A549 (cell line): ENCODE measurements around the gene NNMT. TPM values are rescaled to one million over a fixed set of nuclear protein-coding genes. Genes with fewer than 3 reads are reported as not detected.

Source experiments
- ATAC-seq, 2 experiments: fragments of 200-7000 bp in 1 of 2; fragments of >200 bp in 1 of 2; cut with Nextera tagmentation in 1 of 2; cut with Tn5 transposase in 1 of 2; 3 replicates each; pipeline versions ENCODE4 v1.8.0 to v1.9.1; 2018 to 2020; ENCODE audit warnings: mild to moderate bottlenecking in 1 of 2, moderate library complexity in 1 of 2
- CTCF ChIA-PET: fragments of 300-600 bp; sonication (Branson Sonifier 250); formaldehyde crosslinking; extraction: SDS; loops from one replicate; lab custom pipeline; 2021; ENCODE audit warnings: antibody characterized with exemption, inconsistent platforms; lab: Yijun Ruan, JAX
- POLR2A ChIA-PET: fragments of 350-600 bp; formaldehyde crosslinking; extraction: SDS; loops from one replicate; lab custom pipeline; 2021; ENCODE audit warnings: antibody characterized with exemption, inconsistent platforms; lab: Yijun Ruan, JAX
- DNase-seq, 2 experiments: peaks; one replicate each; pipeline versions ENCODE4 v3.0.0 to v3.0.0-alpha.2; 2011 to 2016; ENCODE audit warnings: low read depth in 1 of 2, low spot score in 1 of 2
- FAIRE-seq: peaks from 2 replicates; lab custom pipeline; 2011; peaks lifted over from hg19 to GRCh38; lab: Jason Lieb, UNC
- H3K27ac ChIP-seq, 2 experiments: fragments of >200 bp; sonication (Bioruptor Twin); formaldehyde crosslinking; 3 replicates each; pipeline ENCODE4 v1.5.1; 2016 to 2017
- H3K4me1 ChIP-seq: fragments of >200 bp; sonication (Bioruptor Twin); formaldehyde crosslinking; 3 replicates; pipeline ENCODE4 v1.6.1; 2016
- H3K4me2 ChIP-seq: fragments of >200 bp; sonication (Bioruptor Twin); formaldehyde crosslinking; 3 replicates; pipeline ENCODE4 v1.6.1; 2016
- H3K4me3 ChIP-seq: fragments of >200 bp; sonication (Bioruptor Twin); formaldehyde crosslinking; 3 replicates; pipeline ENCODE4 v1.5.1; 2016
- H3K9me3 ChIP-seq: fragments of >200 bp; sonication (Bioruptor Twin); formaldehyde crosslinking; 3 replicates; pipeline ENCODE4 v1.6.1; 2016
- CBX2 ChIP-seq: fragments of 200-600 bp; sonication (generic); IDR thresholded peaks from 2 replicates; pipeline ENCODE4 v1.6.1; 2016; ENCODE audit warnings: low read depth, mild to moderate bottlenecking, borderline replicate concordance
- CBX8 ChIP-seq: fragments of 200-600 bp; sonication (generic); IDR thresholded peaks from 2 replicates; pipeline ENCODE4 v1.6.1; 2016
- CEBPB ChIP-seq, 2 experiments: fragments of >200 bp in 1 of 2; sonication (Bioruptor Twin) in 1 of 2; formaldehyde crosslinking in 1 of 2; IDR thresholded peaks; 2 replicates each; pipeline ENCODE4 v1.6.1; 2012 to 2016
- CHD4 ChIP-seq: fragments of 200-600 bp; sonication (generic); IDR thresholded peaks from 2 replicates; pipeline ENCODE4 v1.6.1; 2016; ENCODE audit warnings: antibody characterized with exemption, mild to moderate bottlenecking, borderline replicate concordance
- ELK1 ChIP-seq: fragments of 150-350 bp; IDR thresholded peaks from 2 replicates; pipeline ENCODE4 v1.6.1; 2014; ENCODE audit warnings: low read depth, mild to moderate bottlenecking, low read length
- EP300 ChIP-seq, 2 experiments: fragments of >200 bp; sonication (Bioruptor Twin); formaldehyde crosslinking; IDR thresholded peaks; 2 replicates in 1 of 2; 3 replicates in 1 of 2; pipeline ENCODE4 v1.6.1; 2016 to 2017
- HEYL ChIP-seq: fragments of 250-450 bp; sonication (Bioruptor Pico); IDR thresholded peaks from 2 replicates; pipeline ENCODE4 v1.8.0; 2021; ENCODE audit warnings: mild to moderate bottlenecking, moderate library complexity
- JUNB ChIP-seq: fragments of >200 bp; sonication (Bioruptor Twin); formaldehyde crosslinking; IDR thresholded peaks from 2 replicates; pipeline ENCODE4 v1.6.1; 2016
- KDM1A ChIP-seq: fragments of 200-600 bp; sonication (generic); IDR thresholded peaks from 2 replicates; pipeline ENCODE4 v1.6.1; 2016; ENCODE audit warnings: low read depth, mild to moderate bottlenecking
- POLR2A ChIP-seq: IDR thresholded peaks from 2 replicates; pipeline ENCODE4 v1.6.1; 2012; ENCODE audit warnings: mild to moderate bottlenecking, low read length
- RAD21 ChIP-seq, 2 experiments: fragments of >200 bp in 1 of 2; sonication (Bioruptor Twin) in 1 of 2; formaldehyde crosslinking in 1 of 2; IDR thresholded peaks in 1 of 2; conservative IDR thresholded peaks in 1 of 2; 2 replicates in 1 of 2; 3 replicates in 1 of 2; pipeline ENCODE4 v1.6.1; 2012 to 2018; ENCODE audit warnings: inconsistent platforms in 1 of 2
- SMC3 ChIP-seq: fragments of >200 bp; sonication (Bioruptor Twin); formaldehyde crosslinking; IDR thresholded peaks from 3 replicates; pipeline ENCODE4 v1.6.1; 2018; ENCODE audit warnings: inconsistent platforms
- TP53 ChIP-seq: fragments of 250-450 bp; sonication (Bioruptor Pico); IDR thresholded peaks from 2 replicates; pipeline ENCODE4 v1.5.0; 2021; ENCODE audit warnings: mild to moderate bottlenecking, moderate library complexity
- ZFP36 ChIP-seq: fragments of 450-650 bp; IDR thresholded peaks from 2 replicates; pipeline ENCODE4 v1.6.1; 2014; ENCODE audit warnings: borderline replicate concordance; ENCODE audit not compliant: partially characterized antibody
- ZNF302 ChIP-seq: fragments of 250-450 bp; sonication (Bioruptor Pico); IDR thresholded peaks from 2 replicates; pipeline ENCODE4 v1.9.0; 2021; ENCODE audit warnings: inconsistent platforms, mild to moderate bottlenecking, moderate library complexity
- WGBS: methylation state at CpG from one replicate; pipeline ENCODE4 v1.1.6; 2017; ENCODE audit errors: missing lambda C conversion rate; 5-methylcytosine and 5-hydroxymethylcytosine counted together
- polyA plus RNA-seq, 4 experiments: library from polyadenylated mRNA; depleted of rRNA in 3 of 4; stranded (reverse); fragments of >200 nt; fragmentation: RNase III in 1 of 4; extraction: RNeasy Plus Mini Kit Qiagen cat#74134 plus additional on column Dnase treatment in 1 of 4; gene quantifications; 2 replicates in 3 of 4; 3 replicates in 1 of 4; pipeline ENCODE4 v1.2.3, GENCODE V29; 2011 to 2017
- TF ChIP-seq, protein P1 (sequence below): fragments of >200 bp; sonication (Bioruptor Twin); formaldehyde crosslinking; IDR thresholded peaks from 3 replicates; pipeline ENCODE4 v1.6.1; 2016
- TF ChIP-seq, protein P2 (sequence below): fragments of >200 bp; sonication (Bioruptor Twin); formaldehyde crosslinking; IDR thresholded peaks from 3 replicates; pipeline ENCODE4 v1.5.1; 2016

The NNMT gene
- polyA plus RNA-seq, 2 of the 4 experiments (the other 2 are of a cell fraction), result 285 to 421 TPM

DNA sequence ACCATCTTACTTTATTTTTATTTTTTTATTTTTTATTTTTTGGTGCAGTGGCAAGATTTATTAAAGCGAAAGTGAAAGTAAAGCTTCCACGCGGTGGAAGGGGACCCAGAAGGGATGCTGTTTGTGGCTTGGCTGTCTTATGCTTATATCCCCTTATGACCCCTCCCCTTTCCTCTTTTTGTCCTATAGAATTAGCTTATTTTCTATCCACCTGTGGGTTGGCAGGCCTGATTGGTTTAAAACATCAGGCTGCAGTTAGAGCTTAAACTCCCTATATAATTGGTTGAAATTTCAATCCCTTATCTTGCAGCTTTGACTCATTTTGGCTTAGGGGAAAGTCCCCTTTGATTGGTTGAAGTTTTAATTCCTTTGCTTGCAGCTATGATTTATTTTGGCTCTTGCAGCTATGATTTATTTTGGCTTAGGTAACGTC lies 50.5 kb downstream of the NNMT start:
- ChIA-PET POLR2A (no interaction called here), CTCF (interaction anchor here (1.5 kb wide), 1 partner anchor 417 kb away, joined by 5 read pairs; no protein-coding TSS in a partner anchor)
- peak in 1 of 2 experiments; percentile 12 for DNase-seq
- Histone ChIP-seq H3K4me2 (peak overlapping the region; percentile 49), H3K4me3 (peak overlapping the region; percentile 21; the same call in 1 of the 3 replicates), H3K4me1 (no peaks in the 10 kb centered on the region), H3K27ac (peak overlapping the region in 1 of 2 experiments; percentile 54; a peak in 3 of 6 replicates), H3K9me3 (no peaks in the 10 kb centered on the region; the same call in 2 of the 3 replicates)
- ATAC-seq, result no peak
- FAIRE-seq, result no peak
- WGBS, result 54% methylated on average over 4 of the region's 4 CpGs
- TF ChIP-seq POLR2A (no peak), CBX8 (no peak), JUNB (no peak), EP300 (IDR thresholded peaks at IDR 0.05) (no peak), ZNF302 (CRISPR knock-in tag) (no peak), ZFP36 (no peak), ELK1 (no peak), CEBPB (IDR thresholded peaks at IDR 0.05) (no peak), KDM1A (no peak), CHD4 (no peak), CBX2 (no peak)
- TF ChIP-seq, protein P1, sequence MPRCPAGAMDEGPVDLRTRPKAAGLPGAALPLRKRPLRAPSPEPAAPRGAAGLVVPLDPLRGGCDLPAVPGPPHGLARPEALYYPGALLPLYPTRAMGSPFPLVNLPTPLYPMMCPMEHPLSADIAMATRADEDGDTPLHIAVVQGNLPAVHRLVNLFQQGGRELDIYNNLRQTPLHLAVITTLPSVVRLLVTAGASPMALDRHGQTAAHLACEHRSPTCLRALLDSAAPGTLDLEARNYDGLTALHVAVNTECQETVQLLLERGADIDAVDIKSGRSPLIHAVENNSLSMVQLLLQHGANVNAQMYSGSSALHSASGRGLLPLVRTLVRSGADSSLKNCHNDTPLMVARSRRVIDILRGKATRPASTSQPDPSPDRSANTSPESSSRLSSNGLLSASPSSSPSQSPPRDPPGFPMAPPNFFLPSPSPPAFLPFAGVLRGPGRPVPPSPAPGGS, result no peak
- TF ChIP-seq, protein P2, sequence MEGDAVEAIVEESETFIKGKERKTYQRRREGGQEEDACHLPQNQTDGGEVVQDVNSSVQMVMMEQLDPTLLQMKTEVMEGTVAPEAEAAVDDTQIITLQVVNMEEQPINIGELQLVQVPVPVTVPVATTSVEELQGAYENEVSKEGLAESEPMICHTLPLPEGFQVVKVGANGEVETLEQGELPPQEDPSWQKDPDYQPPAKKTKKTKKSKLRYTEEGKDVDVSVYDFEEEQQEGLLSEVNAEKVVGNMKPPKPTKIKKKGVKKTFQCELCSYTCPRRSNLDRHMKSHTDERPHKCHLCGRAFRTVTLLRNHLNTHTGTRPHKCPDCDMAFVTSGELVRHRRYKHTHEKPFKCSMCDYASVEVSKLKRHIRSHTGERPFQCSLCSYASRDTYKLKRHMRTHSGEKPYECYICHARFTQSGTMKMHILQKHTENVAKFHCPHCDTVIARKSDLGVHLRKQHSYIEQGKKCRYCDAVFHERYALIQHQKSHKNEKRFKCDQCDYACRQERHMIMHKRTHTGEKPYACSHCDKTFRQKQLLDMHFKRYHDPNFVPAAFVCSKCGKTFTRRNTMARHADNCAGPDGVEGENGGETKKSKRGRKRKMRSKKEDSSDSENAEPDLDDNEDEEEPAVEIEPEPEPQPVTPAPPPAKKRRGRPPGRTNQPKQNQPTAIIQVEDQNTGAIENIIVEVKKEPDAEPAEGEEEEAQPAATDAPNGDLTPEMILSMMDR, result no peak
- TF ChIP-seq, all 56 proteins: peak for 0

DNA sequence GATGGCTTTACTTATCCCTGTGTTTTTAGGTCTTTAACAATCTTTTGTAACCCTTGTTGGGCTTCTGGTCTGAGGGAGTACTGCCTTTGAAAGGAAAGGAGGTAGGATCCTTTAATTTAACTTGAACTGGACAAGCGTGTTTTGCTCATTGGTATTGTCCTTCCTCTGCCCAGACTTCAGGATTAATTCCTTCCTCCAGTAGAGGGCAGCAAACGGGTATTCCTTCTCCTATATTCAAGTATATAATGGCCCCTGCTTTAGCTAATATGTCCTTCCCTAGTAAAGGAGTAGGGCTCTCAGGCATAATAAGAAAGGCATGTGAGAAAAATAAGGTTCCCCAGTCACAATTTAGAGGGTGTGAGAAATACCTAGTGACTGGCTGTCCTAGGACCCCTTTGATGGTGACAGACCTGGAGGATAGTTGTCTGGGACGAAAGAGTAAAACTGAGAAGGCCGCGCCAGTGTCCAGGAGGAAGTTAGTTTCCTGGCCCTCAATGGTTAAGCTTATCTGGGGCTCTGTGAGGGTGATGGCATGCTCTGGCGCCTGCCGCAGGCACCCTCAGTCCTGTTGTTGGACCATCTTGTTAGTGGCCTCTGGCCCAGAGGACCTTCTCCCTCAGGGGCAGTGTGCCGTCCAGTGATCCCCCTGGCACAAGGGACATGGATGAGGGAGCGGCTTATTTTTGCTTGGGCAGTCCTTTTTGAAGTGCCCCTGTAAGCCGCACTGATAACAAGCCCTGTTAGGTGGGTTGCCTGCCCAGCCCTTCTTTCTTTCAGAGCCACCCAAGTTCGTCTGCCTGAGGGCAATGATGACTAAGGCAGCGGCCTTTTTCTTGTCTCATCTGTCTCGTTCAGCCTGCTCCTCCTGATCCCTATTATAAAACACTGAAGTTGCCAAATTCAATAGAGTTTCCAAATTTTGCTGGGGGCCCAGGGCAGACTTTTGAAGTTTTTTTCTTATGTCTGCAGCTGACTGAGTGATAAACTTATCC lies 52.3 kb downstream of the NNMT start:
- FAIRE-seq (no peak), DNase-seq (peak in 1 of 2 experiments; percentile 59), ATAC-seq (peak in 1 of 2 experiments; percentile 78; a peak in 4 of 6 replicates)
- Histone ChIP-seq H3K4me1 (no peaks in the 10 kb centered on the region), H3K27ac (peak overlapping the region in 1 of 2 experiments; percentile 30; a peak in 1 of 6 replicates), H3K9me3 (no peaks in the 10 kb centered on the region; the same call in 2 of the 3 replicates), H3K4me3 (no peak overlapping the region), H3K4me2 (no peak overlapping the region)
- 77% methylated on average over 11 of the region's 13 CpGs for WGBS
- ChIA-PET CTCF (interaction anchor here (0.9 kb wide), 1 partner anchor 414 kb away, joined by 3 read pairs; no protein-coding TSS in a partner anchor), POLR2A (no interaction called here)
- TF ChIP-seq SMC3 (0 out of 3 replicates have a peak, but pooled peaks have one; percentile 12), HEYL (CRISPR knock-in tag) (no peak), TP53 (no peak), RAD21 (conservative IDR thresholded peaks at IDR 0.05 in 1 of 2, IDR thresholded peaks at IDR 0.05 in 1 of 2) (peak in 1 of 2 experiments; percentile 47; a peak in 1 of 5 replicates)
- TF ChIP-seq, protein P2, result peak; percentile 29; the same call in 2 of the 3 replicates
